GM21717 (cell line): ENCODE data around the gene NKG7.
A peak's percentile ranks its signal among the peaks of the same experiment; 100 is the strongest.

Experiments used
- ATAC-seq: cut with Tn5 transposase; IDR thresholded peaks from one replicate; pipeline ENCODE4 v1.9.1; 2021; ENCODE audit warnings: mild to moderate bottlenecking, moderate library complexity; ENCODE audit not compliant: unreplicated experiment

NKG7 gene

GRCh38 chr19:51392701-51393100 is 20.2 kb upstream of the NKG7 start:
- no peak for ATAC-seq

GRCh38 chr19:51391073-51391611 is 18.7 kb upstream of the NKG7 start:
- no peak for ATAC-seq

DNA sequence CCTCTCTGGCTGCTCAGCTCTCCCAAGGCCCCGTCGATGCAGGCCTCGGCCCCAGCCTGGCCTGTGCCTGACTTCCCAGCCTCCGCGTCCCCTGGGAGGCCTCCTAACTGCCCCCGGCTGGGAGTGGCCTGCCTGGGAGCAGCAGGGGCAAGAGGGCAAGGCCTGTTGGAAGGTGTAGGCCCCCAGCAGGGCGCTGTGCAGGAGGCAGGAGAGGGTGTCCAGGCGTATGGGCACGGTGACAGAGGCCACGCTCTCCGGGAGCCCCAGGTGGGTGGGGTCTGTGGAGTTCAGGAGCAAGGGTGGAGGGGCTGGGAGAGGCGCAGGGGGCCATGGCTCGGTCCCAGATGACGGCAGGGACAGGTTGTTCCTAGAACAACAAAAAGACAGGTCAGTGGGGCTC is 16.7 kb upstream of the NKG7 start:
- ATAC-seq = no peak

GRCh38 chr19:51387924-51388389 is 15.5 kb upstream of the NKG7 start, which contains the start of gene LIM2:
TSS of gene LIM2 (minus strand) at chr19:51387974. CDS start at chr19:51387443, 531 bp downstream.
- ATAC-seq = no peak

DNA sequence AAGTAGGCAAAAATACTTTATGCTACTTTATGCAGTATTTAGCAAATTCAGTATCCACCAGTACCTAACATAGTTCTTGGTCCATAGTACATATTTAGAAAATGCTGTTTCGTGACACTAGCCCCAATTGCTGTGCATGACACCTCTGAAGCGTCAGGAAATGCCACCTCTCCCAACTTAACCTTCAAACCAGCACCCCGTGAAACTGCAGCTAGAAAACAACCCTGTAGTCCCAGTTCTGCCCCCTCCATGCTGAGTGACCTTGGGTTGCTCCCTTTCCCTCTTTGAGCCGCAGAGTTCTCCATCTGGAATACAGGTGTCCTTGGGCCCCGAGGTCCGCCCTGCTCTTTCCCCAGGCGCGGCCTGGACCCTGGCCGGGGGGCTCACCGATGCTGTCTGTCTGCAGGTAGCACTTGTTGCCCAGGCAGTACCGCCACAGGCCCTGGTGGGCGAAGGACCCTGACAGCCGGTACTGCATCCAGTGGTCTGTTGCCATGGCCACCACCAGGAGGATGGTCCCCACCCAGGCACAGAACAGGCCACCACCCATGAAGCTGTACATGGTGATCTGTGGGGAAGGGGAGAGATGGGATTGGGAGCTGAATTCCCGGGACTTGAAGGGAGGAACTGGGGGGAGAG is 14.5 kb upstream of the NKG7 start:
- ATAC-seq = no peak

DNA sequence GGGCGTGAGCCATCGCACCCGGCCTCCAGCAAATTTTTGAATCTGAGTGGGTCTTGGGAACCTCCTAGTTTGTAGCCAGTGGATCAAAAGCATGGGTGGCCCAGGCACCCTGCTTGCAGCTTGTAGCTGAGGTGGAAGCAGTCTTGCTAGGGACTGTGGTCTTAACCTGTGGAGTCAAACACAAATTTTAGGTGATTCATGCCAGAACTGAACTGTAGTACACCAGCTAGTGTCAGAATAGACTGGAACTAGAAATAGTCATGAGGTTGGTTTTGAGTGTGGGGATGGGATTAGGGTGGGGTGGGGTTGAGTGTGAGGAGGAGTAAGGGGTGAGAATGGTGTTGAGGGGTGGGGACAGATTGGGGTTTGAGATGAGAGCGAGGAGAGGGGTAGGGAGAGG is 9.6 kb upstream of the NKG7 start:
- no peak for ATAC-seq

GRCh38 chr19:51380379-51380778 is 7.9 kb upstream of the NKG7 start:
- no peak for ATAC-seq

DNA sequence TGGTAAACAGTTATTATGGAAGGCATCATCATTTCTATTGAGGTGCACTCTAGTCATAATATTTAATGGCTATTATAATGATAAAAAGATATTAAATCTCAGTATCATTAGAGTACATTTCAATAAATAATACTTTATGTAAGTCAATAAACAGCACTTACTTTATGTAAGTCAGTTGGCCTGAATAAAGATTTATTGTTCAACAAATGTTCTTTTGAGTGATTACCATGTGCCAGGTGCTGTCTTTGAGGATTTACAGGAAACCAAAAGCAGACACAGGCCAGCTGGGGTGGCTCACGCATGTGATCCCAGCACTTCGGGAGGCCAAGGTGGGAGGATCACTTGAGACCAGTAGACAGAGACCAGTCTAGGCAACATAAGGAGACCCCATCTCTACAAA is 5.0 kb upstream of the NKG7 start:
- ATAC-seq = no peak

GRCh38 chr19:51375504-51376221 is 3.2 kb upstream of the NKG7 start:
- no peak for ATAC-seq

- no peak for ATAC-seq
Observed at GRCh38 chr19:51372021-51372648, 319 bp downstream of the NKG7 start.

DNA sequence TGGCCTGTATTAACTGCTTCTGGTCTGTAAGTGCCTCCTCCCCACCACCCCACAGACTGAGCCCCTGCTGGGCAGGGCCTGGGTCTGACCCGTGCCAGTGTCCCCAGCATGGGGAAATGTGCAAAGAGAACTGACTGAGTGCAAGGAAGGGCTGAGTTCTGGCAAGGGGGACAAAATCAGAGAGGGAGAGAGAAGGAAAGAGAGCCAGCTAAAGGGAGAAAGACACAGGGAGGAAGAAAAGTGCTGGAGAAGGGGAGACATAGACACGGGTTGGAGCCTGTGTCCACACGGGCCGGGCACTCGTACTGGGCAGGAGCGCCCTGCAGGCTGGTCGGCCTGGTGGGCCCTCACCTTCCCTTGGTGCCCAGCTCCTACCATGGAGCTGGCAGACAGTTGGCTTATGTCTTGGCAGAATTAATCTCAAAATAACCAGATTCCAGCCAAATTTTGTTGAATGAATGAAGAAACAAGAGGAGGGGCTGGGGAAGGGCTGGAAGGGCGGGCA is 1.2 kb downstream of the NKG7 start:
- ATAC-seq = no peak

DNA sequence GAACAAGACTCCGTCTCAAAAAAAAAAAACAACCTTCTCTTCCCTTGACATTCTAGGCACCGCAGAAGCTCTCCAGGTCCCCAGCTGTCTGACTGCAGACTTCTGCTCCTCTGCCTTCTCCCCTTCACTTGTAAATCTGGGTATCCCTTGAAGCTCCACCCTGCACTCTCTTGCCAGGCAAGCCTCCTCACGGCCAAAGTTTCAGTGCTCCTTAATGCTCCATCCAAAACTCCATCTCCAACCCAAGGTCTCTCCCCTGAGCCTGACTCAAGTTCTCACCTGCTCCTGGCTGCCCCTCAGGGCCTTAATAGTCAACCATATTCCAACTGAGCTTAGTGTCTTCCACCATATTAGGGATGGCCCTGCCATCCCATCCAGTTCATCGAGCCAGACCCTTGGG is 2.2 kb downstream of the NKG7 start:
- ATAC-seq = no peak

DNA sequence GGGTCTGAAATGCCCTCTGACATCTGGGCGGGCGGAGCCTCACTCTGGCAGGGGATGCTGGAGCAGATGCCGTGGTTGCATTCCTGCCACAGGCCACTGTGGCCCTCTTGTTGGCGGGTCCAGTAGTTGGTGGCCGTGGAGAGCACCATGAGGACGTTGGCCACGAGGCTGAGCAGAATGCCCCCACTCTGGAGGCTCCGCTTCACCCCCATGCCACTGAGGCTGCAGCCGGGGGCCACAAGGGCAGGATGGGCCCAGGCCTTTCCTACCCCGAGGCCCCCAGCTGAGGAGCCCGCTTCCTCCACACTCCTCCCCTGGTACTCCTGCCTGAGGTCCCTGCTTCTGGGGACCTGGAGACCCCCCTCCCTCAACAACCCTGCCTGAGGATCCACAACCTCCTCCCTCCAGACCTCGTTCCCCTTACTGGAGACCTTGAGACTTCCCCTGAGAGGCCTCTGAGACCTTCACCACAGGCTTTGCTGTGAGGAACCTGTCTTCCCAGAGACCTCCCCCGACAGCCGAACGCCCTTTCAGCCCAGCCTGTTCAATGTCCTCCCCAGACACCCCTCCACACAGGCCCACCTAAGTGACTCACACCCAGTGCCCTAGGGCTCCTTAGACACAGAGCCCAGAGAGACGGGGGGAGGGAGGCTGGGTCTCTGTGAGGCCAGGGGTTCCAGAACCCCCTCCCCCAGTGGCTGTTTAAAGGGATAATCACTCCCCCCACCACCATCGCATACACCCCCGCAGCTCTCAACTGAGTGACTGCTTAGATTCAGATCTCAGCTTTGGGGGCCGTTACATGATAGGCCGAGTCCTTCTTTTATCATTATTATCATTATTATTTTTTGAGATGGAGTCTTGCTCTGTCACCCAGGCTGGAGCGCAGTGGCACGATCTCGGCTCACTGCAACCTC is 3.8 kb downstream of the NKG7 start, which contains the start of gene CLDND2:
CLDND2 (minus strand) TSS at position 638 of the 917 bp plus-strand sequence; CDS start at position 212, 426 bp downstream.
- ATAC-seq = no peak

DNA sequence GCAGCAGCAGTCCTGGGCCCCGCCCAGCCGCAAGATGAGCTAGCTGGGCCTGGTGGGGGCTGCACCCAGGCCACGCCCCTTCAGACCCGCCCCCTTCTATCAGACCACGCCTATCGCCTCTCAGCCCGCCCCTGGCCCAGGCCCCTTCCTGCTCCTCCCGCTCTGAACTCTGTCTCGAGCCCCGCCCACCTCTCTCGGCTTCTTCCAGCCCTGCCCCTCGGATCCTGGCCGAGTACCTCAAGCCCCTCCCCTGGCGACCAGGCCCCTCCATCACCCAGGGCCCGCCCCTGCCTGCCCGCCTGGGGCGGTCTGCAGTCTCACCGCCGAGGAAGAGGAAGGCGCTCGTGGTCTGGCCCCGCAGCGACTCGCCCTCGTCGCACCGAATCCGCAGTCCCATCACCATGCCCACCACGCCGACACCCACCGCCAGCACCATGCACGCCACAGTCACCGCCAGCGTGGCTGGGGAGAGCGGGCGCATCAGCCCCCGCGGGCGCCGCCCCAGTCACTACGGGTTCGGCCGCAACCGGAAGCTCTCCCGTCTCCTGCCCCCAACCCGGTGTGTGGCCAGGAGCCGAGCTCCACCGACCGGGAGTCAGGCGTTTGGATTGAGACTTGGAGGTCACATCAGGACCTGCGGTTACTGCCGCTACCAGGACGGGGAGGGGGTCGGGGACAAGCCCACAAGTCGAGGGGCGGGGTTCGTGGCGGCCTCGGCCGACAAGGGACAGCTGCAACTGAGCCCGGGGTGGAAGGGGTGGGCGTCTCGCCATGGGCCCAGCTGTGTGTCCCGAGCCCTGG is 4.7 kb downstream of the NKG7 start:
- ATAC-seq = peak; percentile 54

GRCh38 chr19:51367255-51367564 is 5.2 kb downstream of the NKG7 start:
- ATAC-seq = peak; percentile 3

DNA sequence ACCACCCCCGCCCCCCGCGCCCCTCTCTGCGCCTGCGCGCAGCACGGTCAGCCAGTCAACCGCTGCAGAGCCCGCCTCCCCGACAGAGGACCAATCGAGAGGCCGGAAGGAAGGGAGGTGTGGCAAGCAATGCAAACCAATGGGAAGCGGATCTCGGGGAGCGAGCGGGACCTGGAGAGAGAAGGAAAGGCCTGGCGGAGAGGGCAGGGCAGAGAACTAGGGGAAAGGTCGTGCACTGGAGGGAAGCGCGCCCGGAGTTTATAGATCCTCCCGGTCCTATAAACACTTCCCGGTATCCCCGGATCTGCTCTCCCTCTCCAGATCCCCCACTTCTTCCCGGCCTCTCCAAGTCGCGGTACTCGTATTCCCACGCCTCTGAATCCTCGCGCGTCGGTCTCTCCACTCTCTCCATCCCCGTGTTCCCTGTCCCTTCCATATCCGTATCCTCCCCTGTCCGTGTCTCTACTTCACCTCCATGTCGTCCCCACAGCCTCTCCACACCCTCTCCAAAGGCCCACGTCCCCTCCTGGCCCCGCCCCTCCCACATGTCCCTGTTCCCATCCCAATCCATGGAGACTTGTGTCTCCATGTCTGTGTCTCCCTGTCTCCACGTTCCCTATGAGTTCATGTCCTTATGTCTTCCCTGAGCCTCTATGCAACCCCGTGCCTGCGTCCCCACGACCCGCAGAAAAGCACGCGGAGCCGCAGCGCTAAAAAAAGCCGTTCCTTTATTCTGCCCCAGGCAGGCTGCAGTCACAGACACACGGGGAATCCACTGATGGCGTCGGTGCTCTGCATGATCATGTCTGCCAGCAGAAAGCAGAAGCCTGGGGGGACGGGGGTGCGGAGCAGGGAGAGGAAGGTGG is 5.8 kb downstream of the NKG7 start:
- peak; percentile 41 for ATAC-seq

GRCh38 chr19:51365965-51366388 is 6.5 kb downstream of the NKG7 start, which contains the start of gene ETFB:
TSS of gene ETFB (minus strand) at chr19:51366388. CDS start at chr19:51366326, 62 bp downstream.
- no peak for ATAC-seq

DNA sequence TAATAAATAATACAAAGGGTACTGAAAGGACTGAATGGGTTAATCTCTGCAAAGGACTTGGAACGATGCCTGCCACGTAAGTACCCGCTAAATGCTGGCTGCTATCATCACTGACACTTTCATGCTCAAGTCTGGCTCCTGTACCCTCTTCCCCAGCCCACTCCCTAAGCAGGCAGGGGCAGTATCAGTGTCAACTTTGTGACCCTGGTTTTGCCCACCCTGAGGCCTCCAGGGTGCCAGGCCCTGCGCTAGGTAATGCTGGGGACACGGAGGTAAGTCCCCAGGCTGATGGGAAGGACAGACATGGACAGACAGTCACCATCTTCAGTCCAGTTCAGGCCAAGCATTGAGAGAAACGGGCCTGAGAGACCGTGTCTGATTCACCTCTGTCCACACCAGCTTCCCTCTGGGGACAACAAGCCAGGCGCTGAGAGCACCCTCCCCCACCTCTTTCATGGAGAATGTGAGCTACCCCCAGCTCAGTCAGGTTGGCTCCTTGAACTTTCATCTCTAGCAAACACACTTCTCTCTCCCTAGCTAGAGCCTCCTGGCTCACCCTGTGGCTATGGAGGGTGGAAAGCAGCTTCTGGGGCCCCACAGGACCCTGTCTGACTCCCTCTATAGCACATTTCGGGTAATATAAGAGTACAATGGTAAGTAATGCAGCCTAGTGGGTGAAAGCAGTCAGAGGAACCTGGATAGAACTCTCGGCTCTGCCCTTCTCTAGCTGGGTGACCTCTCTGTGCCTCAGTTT is 7.1 kb downstream of the NKG7 start:
- no peak for ATAC-seq
